GM21447 (cell line): ENCODE measurements around the gene LRRC56.
"Not testable (repeated sequence)": the region's sequence is repeated elsewhere in the genome, so short reads cannot be mapped to it uniquely, and the experiment has no call there.

ENCODE experiments used
- ATAC-seq: cut with Tn5 transposase; IDR thresholded peaks from one replicate; pipeline ENCODE4 v1.9.1; 2021; ENCODE audit not compliant: unreplicated experiment

Gene LRRC56

DNA sequence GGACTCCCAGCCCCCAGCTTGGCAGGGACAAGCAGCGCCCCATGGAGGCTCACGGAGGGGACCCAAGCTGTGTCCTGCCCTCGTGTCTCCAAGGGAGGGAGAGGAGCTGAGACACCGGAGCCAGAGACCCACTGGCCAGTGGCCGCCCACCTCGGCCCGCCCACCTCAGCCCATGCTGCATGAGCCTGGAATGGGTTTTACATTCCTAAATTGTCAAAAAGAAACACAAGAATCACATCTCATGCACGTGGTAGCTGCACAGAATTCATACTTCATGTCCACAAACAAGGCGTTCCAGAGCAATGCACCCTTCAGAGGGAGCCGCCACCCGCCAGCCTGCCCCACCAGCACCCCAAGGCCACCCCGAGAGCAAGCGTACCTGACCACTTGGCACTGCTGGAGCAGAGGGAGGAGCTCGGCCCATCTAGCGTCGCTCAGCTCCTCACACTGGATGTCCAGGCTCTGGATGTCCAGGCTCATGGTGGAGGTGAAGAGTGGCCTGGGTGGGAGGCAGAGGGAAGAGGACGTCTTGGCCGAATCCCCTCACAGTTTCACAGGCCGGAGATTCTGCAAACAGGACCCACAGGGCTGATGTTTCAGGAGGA is 35.5 kb upstream of the LRRC56 start:
- ATAC-seq: no peak

DNA sequence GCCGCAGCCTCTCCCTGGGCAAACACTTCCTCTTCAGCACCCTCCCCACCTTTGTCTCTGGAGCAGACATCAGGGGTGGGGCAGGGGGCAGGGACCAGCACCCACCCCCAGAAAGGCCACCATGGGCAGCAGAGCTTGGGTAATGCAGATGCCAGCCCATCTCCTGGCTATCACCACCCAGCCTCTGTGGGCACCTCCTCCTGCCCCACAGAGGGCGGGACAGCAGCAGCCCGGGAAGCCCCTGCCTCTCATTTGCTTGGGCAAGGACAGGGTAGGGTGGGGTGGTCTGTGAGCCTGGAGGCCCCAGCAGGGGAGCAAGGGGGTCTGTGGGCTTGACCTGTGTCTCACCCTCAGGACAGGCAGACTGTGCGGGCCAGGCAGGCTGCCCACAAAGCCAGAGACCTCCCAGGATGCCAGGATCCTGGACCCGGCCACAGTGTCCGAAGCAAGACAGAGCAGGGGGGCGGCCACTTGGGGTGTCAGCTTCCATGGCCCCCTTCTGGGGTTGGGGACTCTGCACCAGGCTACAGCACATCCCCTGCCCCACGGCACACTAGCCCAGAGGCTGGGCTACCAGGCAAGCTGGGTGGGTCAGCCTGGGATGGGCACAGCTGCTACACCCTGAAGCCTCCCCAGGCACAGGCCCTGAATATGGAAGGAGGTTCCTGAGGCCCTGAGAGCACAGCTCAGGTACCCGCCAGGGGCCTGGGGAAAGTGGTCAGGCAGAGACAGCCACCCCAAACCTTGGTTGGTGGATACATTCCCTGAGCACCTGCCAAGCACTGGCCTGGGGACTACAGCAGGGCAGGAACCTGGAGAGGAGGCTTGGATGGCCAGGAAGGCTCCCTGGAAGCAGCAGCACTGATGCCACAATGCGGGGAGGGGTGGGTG is 34.8 kb upstream of the LRRC56 start:
- ATAC-seq: no peak

DNA sequence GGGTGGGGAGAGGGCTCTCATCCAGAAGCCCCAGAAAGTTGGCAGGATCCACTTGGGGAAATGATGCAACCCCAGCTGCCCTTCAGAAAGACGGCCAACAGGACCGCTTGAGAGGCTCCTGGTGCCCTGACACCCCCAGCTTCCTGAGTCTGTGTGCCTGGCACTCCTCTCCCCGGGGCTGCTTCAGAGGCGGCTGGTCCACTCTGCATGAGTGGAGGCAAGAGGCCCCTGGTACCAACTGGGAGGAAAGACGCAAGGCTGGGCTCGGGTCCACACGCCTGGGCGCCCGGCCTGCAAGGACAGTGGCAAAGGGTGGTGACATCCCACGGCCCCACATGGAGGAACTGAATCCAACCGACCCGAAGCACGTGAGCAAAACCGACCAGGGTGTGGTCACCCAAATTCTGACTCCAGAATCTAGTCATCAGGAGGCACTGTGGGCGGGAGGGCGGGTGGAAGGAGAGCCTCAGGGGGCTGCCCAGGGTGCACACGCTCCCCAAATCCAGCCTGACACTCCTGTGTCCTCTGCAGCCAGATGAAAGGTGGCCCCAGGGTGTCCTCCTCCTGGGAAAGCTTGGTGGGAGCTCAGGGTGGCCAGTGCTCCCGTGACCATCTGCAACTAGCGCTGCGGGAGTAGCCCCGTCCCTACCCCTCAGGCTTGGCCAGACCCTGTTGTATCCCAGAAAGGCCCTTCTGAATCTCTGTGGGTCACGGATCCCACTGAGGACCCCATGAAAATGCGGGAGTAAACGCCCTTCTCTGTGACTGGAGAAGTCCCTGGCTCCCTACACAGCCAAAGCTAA is 33.9 kb upstream of the LRRC56 start:
- ATAC-seq: no peak

DNA sequence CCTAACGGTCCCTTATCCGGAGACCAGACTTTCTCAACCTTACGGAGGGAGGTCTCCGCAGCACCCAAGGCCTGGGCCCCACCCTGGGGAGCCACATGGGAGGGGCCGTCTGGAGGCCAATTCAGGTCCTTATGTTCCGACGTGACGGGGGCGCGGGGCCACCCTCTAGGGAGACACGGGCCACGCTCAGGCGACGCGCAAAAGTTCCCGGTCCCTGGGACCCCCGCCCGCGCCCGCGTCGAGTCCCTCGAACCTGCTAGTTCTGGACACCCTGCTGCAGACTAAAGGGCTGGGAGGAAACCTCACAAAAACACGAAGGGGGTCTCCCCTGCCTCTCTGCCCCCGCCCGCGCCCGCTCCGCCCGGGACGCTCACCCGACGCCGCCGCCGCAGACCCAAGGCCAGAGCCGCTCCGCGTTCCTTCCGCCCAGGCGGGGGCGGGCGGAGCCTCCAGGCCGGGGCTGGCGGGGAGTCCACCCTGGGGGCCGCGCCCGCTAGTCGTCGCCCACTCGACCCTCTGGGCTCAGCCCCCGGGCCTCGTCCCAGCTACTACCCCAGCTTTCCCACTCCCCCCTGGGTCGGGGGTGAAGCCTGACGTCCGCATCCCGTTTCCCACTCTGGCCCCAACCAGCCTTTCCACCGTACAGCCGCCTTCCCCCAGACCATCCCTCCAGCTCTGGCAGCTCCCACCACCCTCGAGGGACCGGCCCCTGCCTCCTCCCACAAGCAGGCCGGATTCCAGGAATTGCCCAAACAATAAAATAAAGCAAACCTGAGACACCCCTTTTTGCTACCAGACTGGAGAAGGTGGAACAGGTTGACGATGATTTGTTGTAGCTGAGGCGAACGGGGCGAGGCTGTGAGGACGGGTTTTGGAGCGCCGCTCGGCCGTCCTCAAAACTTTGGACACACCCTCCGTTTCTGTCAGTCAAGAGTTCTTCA is 33.0 kb upstream of the LRRC56 start:
- ATAC-seq: no peak

DNA sequence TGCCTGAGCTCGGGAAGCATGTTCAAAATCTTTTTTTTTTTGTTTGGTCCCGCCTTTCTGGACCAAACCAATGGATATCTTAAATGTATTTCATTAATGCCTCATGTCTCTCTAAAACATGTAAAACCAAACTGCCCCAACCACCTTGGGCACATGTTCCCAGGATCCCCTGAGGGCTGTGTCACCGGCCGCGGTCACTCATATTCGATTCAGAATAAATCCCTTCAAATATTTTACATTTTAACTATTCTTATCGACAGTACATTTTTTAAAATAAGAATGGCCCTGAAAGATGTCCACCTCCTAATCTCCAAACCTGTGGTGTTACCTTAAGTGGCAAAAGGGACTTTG is 32.4 kb upstream of the LRRC56 start:
- ATAC-seq: no peak

DNA sequence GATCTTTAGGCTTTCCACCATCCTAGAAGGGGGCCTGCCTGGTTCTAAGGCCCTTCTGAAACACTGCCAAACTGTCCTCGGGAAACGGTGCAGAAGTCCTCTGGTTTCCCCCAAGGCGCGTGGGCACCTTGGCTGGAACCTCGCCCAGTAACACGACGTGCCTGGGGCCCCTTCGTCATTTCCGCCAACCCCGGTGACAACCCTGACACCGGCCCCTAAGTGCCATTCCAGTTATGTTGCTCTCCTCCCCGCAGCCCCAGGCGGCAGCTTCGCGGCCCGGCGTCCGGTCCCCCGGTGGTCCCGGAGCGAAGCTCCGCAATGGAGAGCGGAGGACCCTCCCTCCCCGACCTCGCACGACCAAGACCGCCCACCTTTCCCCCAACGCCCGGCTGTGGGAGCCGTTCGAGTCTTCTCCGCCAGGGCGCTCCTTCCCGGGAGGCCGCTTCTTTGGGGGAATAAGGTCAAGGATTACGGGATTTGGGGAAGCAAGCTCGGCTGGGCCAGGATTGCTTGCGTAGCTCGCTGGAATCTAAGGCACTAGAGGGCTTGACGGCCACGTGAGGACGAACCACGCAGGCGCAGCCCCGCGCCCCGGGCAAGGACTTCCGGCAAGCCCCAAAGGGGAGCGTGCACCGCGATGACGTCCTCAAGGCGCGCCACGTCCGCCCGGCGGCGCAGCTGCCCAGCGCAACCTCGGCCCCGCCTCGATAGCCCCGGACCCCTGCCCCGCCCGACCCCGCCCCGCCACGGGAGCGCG is 30.9 kb upstream of the LRRC56 start:
- peak; percentile 58 for ATAC-seq

DNA sequence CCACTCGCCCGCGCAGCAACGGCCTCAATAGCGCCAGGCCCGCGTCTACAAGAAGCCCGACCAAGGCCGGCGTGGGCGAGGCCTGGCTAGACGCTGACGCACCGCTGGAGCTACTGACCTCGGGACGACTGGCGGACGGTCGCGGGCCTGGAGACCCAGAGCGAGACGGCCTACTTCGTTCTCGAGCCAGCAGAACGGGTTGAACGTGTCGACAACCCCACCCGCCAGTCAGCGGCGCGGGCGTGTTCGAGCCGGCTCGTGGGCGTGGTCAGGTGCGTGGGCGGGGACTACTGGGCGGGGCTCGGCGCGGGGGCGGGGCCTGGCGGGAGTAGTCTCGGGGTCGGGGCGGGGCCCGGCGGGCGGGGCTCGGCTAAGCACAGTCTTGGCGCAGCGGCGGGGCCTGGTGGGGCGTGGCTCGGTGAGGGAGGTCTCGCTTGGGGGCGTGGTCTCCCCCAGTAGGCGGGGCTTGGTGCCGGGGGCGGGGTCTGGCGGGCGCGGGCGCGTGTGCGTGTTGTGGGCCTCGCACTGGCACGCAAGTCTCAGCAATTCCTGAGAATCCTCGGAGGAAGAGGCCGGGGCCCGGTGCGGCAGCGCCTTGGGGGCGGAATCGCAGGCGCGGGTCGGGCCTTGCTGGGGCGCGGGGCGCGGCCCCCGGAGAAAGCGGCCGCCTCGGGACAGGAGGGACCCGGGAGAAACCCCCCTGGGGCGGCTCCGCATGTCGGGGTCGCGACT is 30.2 kb upstream of the LRRC56 start, which contains the start of gene RNH1:
Gene RNH1, minus strand, starts transcription at position 248 of the 732 bp plus-strand sequence. CDS start 5,080 bp downstream, outside the sequence.
- ATAC-seq: peak; percentile 49

DNA sequence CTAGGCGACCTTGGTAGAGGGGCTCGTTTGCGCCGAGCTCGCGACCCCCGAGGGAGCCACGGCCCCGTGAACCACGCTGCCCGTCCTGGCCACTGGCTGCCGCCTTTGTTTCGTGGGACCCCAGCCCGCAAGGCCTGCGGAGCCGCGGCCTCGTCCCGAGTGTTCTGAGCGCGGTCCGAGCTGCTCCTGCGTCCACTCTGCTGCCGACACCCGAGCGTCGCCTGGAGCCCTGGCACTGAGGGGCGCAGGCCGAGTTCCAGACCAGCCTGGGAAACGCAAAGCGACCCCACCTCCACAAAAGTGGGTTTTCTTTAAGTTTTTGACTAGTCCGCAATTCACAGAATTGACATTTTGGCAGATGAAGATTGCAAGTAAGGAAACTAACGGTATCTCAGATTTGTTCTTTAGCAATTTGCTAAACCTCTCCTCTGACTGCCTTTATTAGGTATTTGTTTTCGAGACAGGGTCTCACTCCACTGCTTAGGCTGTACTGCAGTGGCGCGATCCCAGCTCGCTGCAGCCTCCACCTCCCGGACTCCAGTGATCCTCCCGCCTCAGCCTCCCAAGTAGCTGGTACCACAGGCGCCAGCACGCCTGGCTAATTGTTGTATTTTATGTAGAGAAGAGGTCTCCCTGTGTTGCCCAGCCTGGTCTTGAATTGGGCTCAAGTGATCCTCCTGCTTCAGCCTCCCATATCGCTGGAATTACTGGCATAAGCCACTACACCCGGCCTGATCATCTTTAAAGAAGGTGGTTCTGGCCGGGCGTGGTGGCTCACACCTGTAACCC is 29.4 kb upstream of the LRRC56 start:
- no peak for ATAC-seq

DNA sequence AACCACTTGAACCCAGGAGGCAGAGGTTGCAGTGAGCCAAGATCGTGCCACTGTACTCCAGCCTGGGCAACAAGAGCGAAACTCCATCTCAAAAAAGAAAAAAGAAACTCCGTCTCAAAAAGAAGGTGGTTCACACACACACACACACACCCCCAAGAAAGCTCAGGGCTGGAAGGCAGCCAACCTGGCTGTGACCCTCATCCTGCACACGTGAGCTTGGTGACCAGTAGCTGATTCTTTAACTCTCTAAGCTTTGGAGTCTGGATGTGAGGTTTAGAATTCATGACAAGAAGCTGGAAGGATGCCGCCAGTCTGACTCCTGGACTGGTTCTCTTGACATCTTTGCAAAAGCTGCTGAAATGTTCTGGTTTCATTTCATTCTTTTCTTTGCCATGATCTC is 28.4 kb upstream of the LRRC56 start:
- ATAC-seq: no peak

DNA sequence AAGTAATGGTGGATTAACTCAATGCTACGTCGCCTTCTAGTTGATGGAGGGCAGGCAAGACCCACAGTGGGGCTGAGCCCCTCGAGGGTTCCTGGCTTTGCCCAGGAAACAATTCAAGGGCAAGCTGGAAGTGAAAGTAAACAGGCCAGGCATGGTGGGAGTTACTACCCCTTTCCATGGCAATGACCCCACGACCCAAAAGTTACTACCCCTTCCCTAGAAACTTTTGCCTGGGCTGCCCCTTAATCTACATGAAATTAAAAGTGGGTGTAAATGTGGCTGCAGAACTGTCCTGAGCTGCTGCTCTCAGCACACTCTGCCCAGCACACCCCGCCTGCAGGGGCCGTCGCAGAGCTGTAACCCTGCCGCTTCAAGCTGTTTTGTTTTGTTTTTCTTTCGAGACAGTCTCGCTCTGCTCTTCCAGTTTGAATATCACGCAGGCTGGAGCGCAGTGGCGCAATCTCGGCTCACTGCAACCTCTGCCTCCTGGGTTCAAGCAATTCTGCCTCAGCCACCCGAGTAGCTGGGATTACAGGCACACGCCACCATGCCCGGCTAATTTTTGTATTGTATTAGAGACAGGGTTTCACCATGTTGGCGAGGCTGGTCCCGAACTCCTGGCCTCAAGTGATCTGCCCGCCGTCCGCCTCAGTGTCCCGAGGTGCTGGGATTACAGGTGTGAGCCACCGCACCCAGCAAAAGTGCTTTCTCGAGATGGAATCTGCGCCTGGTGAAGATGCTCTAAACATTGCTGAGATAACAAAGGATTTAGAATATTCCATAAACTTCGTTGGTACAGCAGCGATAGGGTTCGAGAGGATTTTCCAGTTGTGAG is 24.3 kb upstream of the LRRC56 start:
- ATAC-seq: no peak

DNA sequence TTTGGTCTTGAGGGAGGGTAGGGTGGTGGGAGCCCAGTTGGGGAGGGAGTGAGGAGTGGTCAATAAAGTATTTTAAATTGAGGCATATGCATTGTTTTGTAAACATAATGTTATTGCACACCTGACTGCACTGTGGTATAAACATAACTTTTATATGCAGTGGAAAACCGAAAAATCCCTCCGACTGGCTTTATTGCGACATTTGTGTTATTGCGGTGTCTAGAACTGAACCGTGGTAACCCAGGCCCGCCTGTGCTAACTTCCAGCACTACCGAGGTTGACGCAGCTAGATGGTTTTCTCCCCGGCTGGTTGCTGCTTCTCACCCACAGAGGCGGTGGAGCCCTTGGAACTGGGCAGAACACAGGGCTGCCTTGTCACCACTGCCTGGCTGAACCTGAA is 22.7 kb upstream of the LRRC56 start:
- no peak for ATAC-seq

DNA sequence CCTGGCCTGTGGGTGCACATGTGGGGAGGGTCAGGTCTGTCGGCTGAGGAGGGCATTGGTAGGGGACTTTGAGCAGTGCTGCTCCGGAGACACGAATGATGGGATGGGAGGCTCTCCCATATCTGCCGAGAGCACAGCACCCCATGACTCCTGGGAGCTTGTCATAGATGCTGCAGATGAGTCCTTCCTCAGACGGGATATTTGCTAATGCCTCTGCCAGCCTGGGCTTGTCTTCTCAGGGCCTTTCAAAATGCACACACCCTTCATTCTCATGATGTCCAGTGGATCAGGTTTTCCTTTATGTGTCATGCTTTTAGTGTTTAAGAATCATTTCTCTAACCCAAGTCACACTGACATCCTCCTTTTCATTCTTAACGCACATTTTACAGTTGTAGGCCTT is 22.2 kb upstream of the LRRC56 start:
- ATAC-seq: no peak

DNA sequence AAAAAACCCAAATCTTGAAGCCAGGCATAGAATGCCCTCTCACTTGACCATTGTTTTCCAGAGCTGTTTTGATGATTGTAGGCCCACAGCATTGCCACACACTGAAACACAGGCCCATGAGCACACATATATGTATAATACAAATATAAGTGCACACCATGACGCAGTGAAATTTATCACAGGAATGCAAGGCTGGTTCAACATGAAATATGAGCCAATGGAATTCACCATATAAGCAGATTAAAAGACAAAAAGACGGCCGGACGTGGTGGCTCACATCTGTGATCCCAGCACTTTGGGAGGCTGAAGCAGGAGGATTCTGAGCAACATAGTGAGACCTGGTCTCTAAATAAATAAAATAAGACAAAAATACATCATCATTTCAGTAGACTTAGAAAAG is 20.9 kb upstream of the LRRC56 start:
- no peak for ATAC-seq

DNA sequence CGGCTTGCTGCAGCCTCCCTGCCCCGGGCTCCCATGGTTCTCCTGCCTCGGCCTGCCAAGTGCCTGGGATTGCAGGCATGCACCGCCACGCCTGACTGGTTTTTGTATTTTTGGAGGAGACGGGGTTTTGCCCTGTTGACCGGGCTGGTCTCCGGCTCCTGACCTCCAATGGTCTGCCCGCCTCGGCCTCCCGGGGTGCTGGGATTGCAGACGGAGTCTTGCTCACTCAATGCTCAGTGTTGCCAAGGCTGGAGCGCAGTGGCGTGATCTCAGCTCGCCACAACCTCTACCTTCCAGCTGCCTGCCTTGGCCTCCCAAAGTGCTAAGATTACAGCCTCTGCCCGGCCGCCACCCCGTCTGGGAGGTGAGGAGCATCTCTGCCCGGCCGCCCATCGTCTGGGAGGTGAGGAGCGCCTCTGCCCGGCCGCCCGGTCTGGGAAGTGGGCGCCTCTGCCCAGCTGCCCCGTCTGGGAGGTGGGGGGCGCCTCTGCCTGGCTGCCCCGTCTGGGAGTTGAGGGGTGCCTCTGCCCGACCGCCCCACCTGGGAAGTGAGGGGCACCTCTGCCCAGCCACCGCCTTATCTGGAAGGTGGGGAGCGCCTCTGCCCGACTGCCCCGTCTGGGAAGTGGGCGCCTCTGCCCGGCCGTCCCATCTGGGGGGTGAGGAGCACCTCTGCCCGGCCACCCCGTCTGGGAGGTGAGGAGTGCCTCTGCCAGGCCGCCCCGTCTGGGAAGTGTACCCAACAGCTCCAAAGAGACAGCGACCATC is 20.2 kb upstream of the LRRC56 start:
- not testable (repeated sequence) for ATAC-seq

DNA sequence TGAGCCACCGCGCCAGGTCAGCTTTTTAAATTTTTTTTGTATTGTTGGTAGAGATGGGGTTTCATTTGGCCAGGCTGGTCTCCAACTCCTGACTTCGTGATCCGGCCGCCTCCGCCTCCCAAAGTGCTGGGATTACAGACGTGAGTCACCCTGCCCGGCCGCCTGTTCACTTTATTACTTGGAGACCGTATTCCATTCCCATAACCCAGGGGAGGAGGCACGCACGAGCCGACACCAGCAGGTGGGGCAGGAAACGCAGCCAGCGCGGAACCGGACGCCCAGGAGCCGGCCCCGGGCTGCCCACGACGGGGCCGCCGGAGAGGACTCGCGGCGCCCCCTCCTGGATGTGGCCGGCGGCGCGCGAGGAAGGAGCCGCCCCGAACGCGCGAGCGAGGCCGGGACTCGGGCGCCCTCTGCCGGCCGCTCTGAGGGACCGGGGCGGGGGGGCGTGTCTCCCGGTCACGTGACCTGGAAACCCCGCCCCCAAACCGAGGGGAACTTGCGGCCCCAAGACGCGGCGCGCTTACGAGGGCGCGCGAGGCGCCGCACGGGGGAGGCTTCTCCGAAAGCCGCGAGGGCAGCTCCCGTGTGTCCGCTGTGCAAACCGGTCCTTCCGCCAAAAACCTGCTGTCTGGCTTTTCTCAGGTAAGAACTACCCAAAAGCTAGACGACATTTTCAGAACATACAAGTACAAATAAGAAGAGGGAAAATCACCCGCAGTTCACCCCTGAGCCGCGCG is 18.7 kb upstream of the LRRC56 start:
- peak; percentile 82 for ATAC-seq
